GM12872 (cell line): Measurements from ENCODE around the gene GRB7.

Source experiments
- TF ChIP-seq, protein P1 (sequence below): IDR thresholded peaks from 3 replicates; pipeline ENCODE4 v1.5.1; 2011; ENCODE audit warnings: low read depth, mild to moderate bottlenecking, low read length, moderate library complexity; ENCODE audit not compliant: insufficient read depth

Gene GRB7

DNA sequence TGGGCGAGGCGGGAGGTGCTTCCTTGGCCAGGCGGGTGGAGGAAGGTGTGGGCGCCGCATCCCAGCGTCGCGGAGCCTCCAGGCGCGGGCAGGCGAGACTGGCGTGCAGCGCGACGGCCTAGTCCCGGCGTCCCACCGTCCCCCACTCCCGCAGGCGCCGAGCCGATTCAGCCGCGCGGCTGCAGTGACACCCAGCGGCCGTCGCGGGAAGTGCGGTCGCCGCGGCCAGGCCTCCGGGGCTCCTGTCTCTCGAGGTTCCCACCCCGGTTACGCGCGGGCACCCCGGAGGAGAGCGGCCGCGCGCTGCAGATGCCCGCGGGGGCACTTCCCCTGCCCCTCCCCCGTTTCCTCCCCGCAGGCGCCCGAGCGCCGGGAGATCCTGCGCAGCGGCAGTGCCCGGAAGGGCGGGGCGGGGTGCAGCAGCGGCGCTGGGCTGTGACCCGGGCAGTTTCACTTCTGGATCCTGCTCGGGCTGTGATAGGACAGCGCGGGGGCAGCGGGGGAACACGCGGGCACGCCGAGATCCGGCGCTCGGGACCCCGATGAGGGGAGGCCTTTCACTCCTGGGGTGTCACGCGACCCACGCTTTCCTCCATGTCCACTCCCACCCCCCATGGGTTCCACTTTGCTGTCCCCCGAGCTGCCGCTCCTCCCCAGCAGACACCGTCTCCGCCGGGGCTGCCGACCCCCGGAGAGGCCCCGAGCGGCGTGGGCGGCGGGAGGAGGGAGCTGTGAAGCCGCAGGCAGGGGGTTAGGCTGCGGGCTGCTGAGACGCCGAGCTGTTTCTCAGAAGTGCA, 16.6 kb downstream of the GRB7 start:
- TF ChIP-seq, protein P1, sequence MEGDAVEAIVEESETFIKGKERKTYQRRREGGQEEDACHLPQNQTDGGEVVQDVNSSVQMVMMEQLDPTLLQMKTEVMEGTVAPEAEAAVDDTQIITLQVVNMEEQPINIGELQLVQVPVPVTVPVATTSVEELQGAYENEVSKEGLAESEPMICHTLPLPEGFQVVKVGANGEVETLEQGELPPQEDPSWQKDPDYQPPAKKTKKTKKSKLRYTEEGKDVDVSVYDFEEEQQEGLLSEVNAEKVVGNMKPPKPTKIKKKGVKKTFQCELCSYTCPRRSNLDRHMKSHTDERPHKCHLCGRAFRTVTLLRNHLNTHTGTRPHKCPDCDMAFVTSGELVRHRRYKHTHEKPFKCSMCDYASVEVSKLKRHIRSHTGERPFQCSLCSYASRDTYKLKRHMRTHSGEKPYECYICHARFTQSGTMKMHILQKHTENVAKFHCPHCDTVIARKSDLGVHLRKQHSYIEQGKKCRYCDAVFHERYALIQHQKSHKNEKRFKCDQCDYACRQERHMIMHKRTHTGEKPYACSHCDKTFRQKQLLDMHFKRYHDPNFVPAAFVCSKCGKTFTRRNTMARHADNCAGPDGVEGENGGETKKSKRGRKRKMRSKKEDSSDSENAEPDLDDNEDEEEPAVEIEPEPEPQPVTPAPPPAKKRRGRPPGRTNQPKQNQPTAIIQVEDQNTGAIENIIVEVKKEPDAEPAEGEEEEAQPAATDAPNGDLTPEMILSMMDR: peak; percentile 79

DNA sequence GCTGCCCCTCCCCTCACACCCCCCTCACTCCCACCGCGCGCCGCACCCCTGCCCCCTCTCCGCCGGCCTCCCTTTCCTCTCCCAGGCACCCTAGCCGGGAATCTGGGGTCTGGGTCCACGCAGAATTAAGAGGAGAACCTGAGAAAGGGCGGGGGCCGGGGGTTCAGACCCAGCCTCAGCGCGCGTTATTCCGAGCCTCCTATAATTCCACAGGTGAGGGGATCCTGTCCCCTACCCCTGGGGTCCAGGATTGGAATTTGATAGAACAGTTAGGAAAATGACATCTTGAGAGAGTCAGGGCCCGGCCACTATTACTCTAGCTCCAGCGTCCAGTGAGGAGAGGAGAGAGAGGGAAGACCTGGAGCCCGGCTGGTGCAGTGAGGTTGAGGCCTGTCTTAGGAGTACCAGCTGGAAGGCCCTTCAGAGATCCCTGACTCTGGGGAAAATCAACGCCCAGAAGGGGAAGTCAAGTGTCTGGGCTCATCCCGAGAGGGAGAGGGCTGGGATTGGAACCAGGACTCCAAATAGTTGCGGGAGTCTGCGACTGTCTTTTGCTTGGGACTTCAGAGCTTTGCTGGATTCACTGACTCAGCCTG, 17.3 kb downstream of the GRB7 start:
- TF ChIP-seq, protein P1: no peak

DNA sequence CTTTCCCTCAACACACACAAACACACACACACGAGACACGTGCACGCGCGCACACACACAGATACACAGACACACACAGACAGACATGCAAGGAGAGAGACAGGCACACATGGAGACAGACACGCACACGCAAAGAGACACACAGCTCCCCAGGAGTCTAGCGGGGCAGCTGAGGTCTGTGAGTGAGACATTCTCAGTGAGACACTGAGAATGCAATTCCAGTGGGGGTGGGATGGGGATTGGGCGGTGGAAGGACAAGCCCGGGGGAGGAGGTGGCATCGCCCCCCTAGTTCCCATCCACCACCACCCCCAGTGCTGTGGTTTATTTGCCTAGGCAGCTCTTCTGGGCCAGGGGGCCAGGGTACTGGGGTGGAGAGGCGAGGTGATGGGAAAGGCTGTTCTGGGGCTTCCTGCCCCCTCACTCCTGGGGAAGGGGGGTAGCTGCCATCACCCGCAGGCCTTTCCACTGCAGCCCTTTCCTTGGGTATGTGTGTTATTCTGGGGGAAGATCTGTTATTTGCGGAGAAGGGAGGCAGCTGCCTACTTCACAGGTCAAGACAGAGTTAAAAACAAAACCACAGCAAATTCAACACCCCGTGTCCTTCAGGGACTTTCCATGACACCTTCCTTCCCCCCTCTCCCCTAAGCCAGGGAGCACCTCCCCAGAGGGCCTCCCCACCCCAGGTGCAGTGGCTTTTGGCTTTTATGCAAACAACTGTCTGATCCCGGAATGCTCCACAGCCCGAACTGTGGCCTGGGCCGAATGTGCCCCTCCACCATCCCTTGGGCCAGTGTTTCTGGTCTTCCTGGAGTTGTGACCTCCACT, 18.0 kb downstream of the GRB7 start:
- TF ChIP-seq, protein P1: no peak

DNA sequence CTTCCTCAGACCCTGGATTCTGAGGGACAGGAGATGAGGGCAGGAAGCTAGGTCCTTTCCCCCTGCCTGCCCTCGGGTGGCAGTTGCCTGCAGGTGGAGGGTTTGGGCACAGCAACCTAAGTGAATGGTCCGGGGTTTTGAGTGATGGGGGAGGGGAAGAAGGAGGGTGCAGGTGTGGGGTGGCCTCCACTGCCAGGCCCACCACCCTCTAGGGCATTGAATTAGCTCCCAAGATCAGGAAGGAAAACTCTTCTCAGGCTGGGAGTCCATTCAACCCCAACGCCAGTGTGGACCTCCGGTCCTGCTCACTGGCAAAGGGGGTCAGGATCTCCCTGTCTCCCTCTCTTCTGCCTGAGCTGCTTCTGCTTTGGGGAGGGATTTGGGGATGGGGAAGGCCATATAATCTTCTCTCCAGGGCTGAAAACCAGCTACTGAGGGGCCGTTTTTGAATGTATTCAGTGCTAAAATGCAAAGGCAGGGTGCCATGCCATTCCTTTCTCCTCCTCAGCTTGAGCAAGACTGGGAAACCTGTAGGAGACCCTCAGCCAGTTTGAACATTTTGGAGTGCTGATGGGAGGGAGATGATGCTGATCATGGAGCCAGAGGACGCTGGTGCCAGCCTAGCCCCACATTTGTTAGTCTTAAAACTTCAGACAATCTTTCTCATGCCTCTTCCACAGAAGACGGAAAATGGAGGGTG, 18.8 kb downstream of the GRB7 start:
- TF ChIP-seq, protein P1: 0 out of 3 replicates have a peak, but pooled peaks have one; percentile 28

DNA sequence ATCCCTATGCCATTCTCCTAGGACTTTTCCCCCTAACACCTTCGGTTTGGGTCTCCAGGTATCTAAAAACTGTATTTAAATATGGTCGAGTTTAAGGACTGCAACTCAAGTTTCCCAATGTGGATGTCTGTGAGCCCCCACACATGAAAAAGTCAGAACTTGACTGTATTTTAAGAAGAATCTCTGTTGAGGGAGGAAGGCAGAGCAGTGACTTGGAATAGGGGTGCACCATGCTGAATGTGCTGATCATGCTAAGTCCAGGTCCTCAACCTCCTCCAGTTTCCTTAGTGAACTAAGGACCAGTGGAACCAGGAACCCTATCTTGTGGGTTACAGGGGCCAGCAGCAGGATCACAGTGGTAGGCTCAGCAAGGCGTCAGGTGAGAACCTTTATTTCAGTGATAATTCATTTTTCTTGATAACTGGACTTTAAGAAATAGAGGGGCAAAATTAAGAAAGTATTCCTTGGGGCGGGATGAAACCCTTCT, 19.5 kb downstream of the GRB7 start:
- TF ChIP-seq, protein P1: no peak

DNA sequence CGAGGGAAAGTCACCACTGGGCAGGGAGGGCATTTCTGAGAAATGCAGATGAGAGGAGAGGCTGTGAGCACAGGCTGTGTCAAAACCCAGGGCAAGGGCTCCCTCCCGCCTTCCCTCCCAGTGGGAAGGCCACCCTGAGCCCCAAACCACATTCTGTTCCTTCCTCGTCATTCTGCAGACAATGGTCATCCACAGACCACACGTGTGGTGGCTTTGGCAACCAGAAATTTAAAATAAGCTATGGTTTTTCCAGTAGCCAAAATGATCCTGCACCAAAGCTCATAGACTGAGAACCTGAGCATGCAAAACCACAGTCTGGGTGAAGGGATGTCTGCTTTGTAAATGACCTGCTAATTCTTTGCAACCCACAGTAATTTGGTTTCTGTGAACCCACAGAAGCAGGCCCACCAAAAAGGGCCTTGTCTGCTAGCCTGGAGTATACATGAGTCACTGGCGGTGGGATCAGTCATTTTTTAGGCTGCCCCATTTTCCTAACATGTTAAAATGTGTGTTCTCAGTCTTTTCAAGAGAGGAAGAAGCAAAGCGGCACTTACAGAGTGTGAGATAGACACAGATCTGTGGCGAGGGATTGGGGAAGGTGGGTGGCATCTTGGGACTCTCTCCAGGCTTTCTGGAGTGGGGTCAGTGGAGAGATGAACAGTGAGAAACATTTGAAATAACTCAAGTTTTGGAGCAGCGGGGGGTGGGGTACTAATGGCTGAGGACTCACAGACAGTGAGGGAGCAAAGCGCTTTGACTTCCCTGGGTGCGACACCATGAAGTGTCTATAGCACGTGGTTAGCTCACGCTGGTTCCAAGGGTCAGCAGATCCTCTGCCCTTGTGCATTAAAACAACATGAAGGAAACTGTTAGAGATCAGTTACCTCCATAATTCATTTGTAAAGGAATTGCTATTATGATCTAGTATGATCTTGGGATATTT, 20.5 kb downstream of the GRB7 start:
- TF ChIP-seq, protein P1: no peak
